SK-N-SH (cell line): Measurements from ENCODE around the gene PIANP. TPM values are rescaled to one million over a fixed set of nuclear protein-coding genes. Genes with fewer than 3 reads are reported as not detected.

Experiments used
- CTCF ChIA-PET: fragments of 300-600, 350-600 bp; formaldehyde crosslinking; extraction: SDS; loops from one replicate; lab custom pipeline; 2021; lab: Yijun Ruan, JAX
- POLR2A ChIA-PET: fragments of 350-600 bp; sonication (Branson Sonifier 250); formaldehyde crosslinking; extraction: SDS; loops from one replicate; lab custom pipeline; 2020; ENCODE audit warnings: antibody characterized with exemption, inconsistent platforms; lab: Yijun Ruan, JAX
- DNase-seq: peaks from one replicate; pipeline ENCODE4 v3.0.0; 2012
- H2AFZ ChIP-seq: fragments of 200-600 bp; sonication (generic); 2 replicates; pipeline ENCODE4 v1.8.1; 2016; ENCODE audit warnings: antibody characterized with exemption, mild to moderate bottlenecking, low read depth
- H3F3A ChIP-seq: fragments of 200-600 bp; sonication (generic); replicated peaks from 2 replicates; pipeline ENCODE3; 2016; ENCODE audit warnings: antibody characterized with exemption, mild to moderate bottlenecking; ENCODE audit not compliant: insufficient read depth
- H3K27ac ChIP-seq, 2 experiments: fragments of 200-500 bp in 1 of 2; fragments of 200-600 bp in 1 of 2; sonication (Bioruptor generic) in 1 of 2; sonication (generic), shearing (Covaris generic) in 1 of 2; 2 replicates each; pipeline versions ENCODE4 v1.5.1 to v1.6.1; 2014 to 2016; ENCODE audit warnings: low read depth in 2 of 2, inconsistent platforms in 1 of 2, low read length in 1 of 2, mild to moderate bottlenecking in 1 of 2, mixed read lengths in 1 of 2
- H3K27me3 ChIP-seq: fragments of 200-600 bp; sonication (generic), shearing (Covaris generic); 2 replicates; pipeline ENCODE4 v1.6.1; 2016; ENCODE audit warnings: mixed run types; ENCODE audit not compliant: insufficient read depth
- H3K36me3 ChIP-seq, 2 experiments: fragments of 200-500 bp in 1 of 2; fragments of 200-600 bp in 1 of 2; sonication (Bioruptor generic) in 1 of 2; sonication (generic) in 1 of 2; replicated peaks in 1 of 2; 2 replicates each; pipeline versions ENCODE3 to v1.5.1; 2014 to 2016; ENCODE audit warnings: low read length in 1 of 2, mild to moderate bottlenecking in 1 of 2; ENCODE audit not compliant: insufficient read depth in 2 of 2, control insufficient read depth in 1 of 2
- H3K4me1 ChIP-seq, 2 experiments: fragments of 200-500 bp in 1 of 2; fragments of 200-600 bp in 1 of 2; sonication (Bioruptor generic) in 1 of 2; sonication (generic), shearing (Covaris generic) in 1 of 2; 2 replicates each; pipeline versions ENCODE4 v1.5.1 to v1.6.1; 2014 to 2016; ENCODE audit warnings: low read depth in 1 of 2, low read length in 1 of 2, mixed run types in 1 of 2; ENCODE audit not compliant: insufficient read depth in 2 of 2, control insufficient read depth in 1 of 2
- H3K4me2 ChIP-seq: fragments of 200-600 bp; sonication (generic), shearing (Covaris generic); 2 replicates; pipeline ENCODE4 v1.6.1; 2017; ENCODE audit warnings: mixed run types
- H3K4me3 ChIP-seq, 2 experiments: fragments of 200-500 bp in 1 of 2; fragments of 200-600 bp in 1 of 2; sonication (Bioruptor generic) in 1 of 2; sonication (generic), shearing (Covaris generic) in 1 of 2; 2 replicates each; pipeline versions ENCODE4 v1.5.1 to v1.8.1; 2014 to 2016; ENCODE audit warnings: low read depth in 2 of 2, inconsistent platforms in 1 of 2, low read length in 1 of 2, mild to moderate bottlenecking in 1 of 2, mixed read lengths in 1 of 2, moderate library complexity in 1 of 2
- H3K79me2 ChIP-seq: fragments of 200-600 bp; sonication (generic); 2 replicates; pipeline ENCODE4 v1.8.1; 2017; ENCODE audit warnings: mild to moderate bottlenecking; ENCODE audit not compliant: insufficient read depth
- H3K9ac ChIP-seq: fragments of 200-600 bp; sonication (generic); 2 replicates; pipeline ENCODE4 v1.6.1; 2017; ENCODE audit warnings: mixed run types
- H3K9me2 ChIP-seq: fragments of 200-600 bp; sonication (generic); 2 replicates; pipeline ENCODE4 v1.6.1; 2017; ENCODE audit warnings: mixed run types
- H3K9me3 ChIP-seq: fragments of 200-600 bp; sonication (generic); 2 replicates; pipeline ENCODE4 v1.6.1; 2017; ENCODE audit warnings: mixed run types, mild to moderate bottlenecking, moderate library complexity
- H4K20me1 ChIP-seq: fragments of 200-600 bp; sonication (generic); 2 replicates; pipeline ENCODE4 v1.6.1; 2017; ENCODE audit warnings: mild to moderate bottlenecking, mixed run types; ENCODE audit not compliant: insufficient read depth
- CTCF ChIP-seq: fragments of 200-600 bp; sonication (generic); IDR thresholded peaks from 2 replicates; pipeline ENCODE4 v1.6.1; 2017; ENCODE audit warnings: antibody characterized with exemption, mild to moderate bottlenecking, moderate library complexity
- ELF1 ChIP-seq: IDR thresholded peaks from 2 replicates; pipeline ENCODE4 v1.4.0; 2012
- EP300 ChIP-seq, 2 experiments: IDR thresholded peaks; 2 replicates each; pipeline versions ENCODE4 v1.4.0 to v1.6.1; 2012; ENCODE audit warnings: borderline replicate concordance in 1 of 2, low read depth in 1 of 2, low read length in 1 of 2
- EZH2phosphoT487 ChIP-seq: fragments of 200-600 bp; sonication (generic); IDR thresholded peaks from 2 replicates; pipeline ENCODE4 v1.6.1; 2017; ENCODE audit warnings: low read depth, mixed run types, mild to moderate bottlenecking, antibody characterized with exemption, moderate library complexity, borderline replicate concordance
- FOSL2 ChIP-seq: IDR thresholded peaks from 2 replicates; pipeline ENCODE4 v1.4.0; 2012; ENCODE audit warnings: low read depth, mild to moderate bottlenecking, moderate library complexity, borderline replicate concordance
- GABPA ChIP-seq: IDR thresholded peaks from 2 replicates; pipeline ENCODE4 v1.4.0; 2012; ENCODE audit warnings: low read depth, mild to moderate bottlenecking
- GATA2 ChIP-seq: sonication (generic); formaldehyde crosslinking; IDR thresholded peaks from 2 replicates; pipeline ENCODE4 v1.5.0; 2020; ENCODE audit warnings: mild to moderate bottlenecking, missing genetic modification reagents
- JUND ChIP-seq: IDR thresholded peaks from 2 replicates; pipeline ENCODE4 v1.4.0; 2012
- MAX ChIP-seq: IDR thresholded peaks from 2 replicates; pipeline ENCODE4 v1.4.0; 2012; ENCODE audit warnings: low read depth
- NFIC ChIP-seq: IDR thresholded peaks from 2 replicates; pipeline ENCODE4 v1.4.0; 2012; ENCODE audit warnings: borderline replicate concordance
- PBX3 ChIP-seq: IDR thresholded peaks from 2 replicates; pipeline ENCODE4; 2012
- RAD21 ChIP-seq: IDR thresholded peaks from 2 replicates; pipeline ENCODE4 v1.6.1; 2012; ENCODE audit warnings: mild to moderate bottlenecking, low read length
- REST ChIP-seq: IDR thresholded peaks from 2 replicates; pipeline ENCODE4 v1.6.1; 2012; ENCODE audit warnings: mild to moderate bottlenecking, low read depth, low read length, moderate library complexity
- RFX5 ChIP-seq: IDR thresholded peaks from 2 replicates; pipeline ENCODE4 v1.6.1; 2012; ENCODE audit warnings: mild to moderate bottlenecking, improper control_type of control experiment, low read length
- SIN3A ChIP-seq: IDR thresholded peaks from 2 replicates; pipeline ENCODE4 v1.6.1; 2012; ENCODE audit warnings: low read depth, mild to moderate bottlenecking, low read length, moderate library complexity, borderline replicate concordance
- TAF1 ChIP-seq: IDR thresholded peaks from 2 replicates; pipeline ENCODE4 v1.6.1; 2012; ENCODE audit warnings: low read depth, mild to moderate bottlenecking, low read length, moderate library complexity, borderline replicate concordance
- TCF12 ChIP-seq: IDR thresholded peaks from 2 replicates; pipeline ENCODE4 v1.4.0; 2012
- TEAD4 ChIP-seq: IDR thresholded peaks from 2 replicates; pipeline ENCODE4 v1.4.0; 2012; ENCODE audit warnings: mild to moderate bottlenecking, borderline replicate concordance; ENCODE audit not compliant: insufficient read depth
- YY1 ChIP-seq: IDR thresholded peaks from 2 replicates; pipeline ENCODE4 v1.4.0; 2012; ENCODE audit warnings: low read depth, mild to moderate bottlenecking
- ZBTB33 ChIP-seq: IDR thresholded peaks from 2 replicates; pipeline ENCODE4 v1.4.0; 2012; ENCODE audit warnings: low read depth, borderline replicate concordance
- WGBS: methylation state at CpG from one replicate; pipeline ENCODE4 v1.1.6; 2017; ENCODE audit warnings: low lambda C conversion rate; 5-methylcytosine and 5-hydroxymethylcytosine counted together
- polyA plus RNA-seq, 3 experiments: library from polyadenylated mRNA; depleted of rRNA; stranded (reverse); fragments of >200 nt; gene quantifications; 2 replicates each; pipeline ENCODE4 v1.2.3, GENCODE V29; 2012
- TF ChIP-seq, protein P1 (sequence below): IDR thresholded peaks from 2 replicates; pipeline ENCODE4 v1.4.0; 2012; ENCODE audit warnings: low read depth, borderline replicate concordance
- TF ChIP-seq, protein P2 (sequence below): fragments of 150-350 bp; IDR thresholded peaks from 2 replicates; pipeline ENCODE4 v1.6.1; 2016; ENCODE audit warnings: mild to moderate bottlenecking, low read depth, low read length

PIANP gene
- polyA plus RNA-seq, 1 of the 3 experiments (the other 2 are of a cell fraction) = 9.9 TPM

DNA sequence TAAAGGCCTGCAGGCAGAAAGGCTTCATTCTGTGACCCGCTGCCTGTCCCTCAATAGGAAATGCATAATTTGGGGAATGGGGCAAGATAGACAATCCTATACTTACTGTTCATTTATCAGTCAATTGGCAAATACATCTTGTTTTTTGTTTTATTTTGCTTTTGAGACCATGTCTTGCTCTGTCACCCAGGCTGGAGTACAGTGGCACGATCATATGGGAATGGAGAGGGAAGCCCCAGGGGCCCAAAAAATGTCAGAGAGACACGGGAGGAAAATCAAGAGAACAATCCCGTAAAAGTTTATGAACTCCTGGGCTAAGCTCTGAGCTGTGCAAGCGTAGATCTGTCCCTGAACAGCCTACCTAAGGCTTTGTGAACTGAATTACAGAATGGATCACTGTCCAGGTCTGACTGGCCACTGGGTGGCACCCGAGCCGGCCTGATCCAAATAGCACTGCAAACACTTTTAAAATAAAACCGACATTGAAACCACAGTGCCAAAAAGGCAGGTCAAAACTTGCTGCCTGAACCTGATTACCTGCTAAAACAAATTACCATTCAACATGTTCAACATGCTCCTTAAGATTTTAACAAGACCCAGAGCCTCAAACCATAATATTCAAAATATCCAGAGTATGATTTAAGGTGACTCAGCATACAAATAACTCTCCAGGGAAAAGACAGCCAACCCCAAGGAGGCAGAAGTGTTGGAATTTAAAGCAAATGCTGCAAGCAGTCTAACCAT lies 35.0 kb upstream of the PIANP start:
- Histone ChIP-seq H4K20me1 (no peaks in the 10 kb centered on the region), H3K4me3 (no peak overlapping the region), H3K27ac (peak overlapping the region; percentile 39 to 50; a peak in 3 of 4 replicates), H3K27me3 (no peaks in the 10 kb centered on the region), H3K36me3 (peaks cover 10 to 17% of the 10 kb centered on the region in 2 experiments), H3K4me2 (no peak overlapping the region), H3K9me3 (no peaks in the 10 kb centered on the region), H3K9me2 (no peaks in the 10 kb centered on the region), H3K79me2 (no peaks in the 10 kb centered on the region), H3F3A (peaks cover 15% of the 10 kb centered on the region), H3K4me1 (peaks cover 0 to 6% of the 10 kb centered on the region in 2 experiments; a peak in 1 of 4 replicates), H2AFZ (peak overlapping the region; percentile 46; the same call in 1 of the 2 replicates), H3K9ac (no peak overlapping the region)
- ChIA-PET POLR2A (no interaction called here), CTCF (interaction anchor here (0.6 to 9.5 kb wide), 11 partner anchors 9 to 104 kb away, joined by 3 to 80 read pairs (median 5); partner anchors contain the start of genes MLF2, P3H3 and PTMS)
- DNase-seq = peak; percentile 76
- 37% methylated on average over 8 of the region's 8 CpGs for WGBS
- TF ChIP-seq GATA2 (CRISPR knock-in tag) (no peak), ELF1 (no peak), RAD21 (peak; percentile 84), JUND (peak; percentile 25; the same call in 1 of the 2 replicates), TEAD4 (no peak), SIN3A (no peak), EP300 (IDR thresholded peaks at IDR 0.05; ENCODE audit: borderline replicate concordance in 1 of 2, low read depth in 1 of 2, low read length in 1 of 2) (no peak), TAF1 (no peak), EZH2phosphoT487 (no peak), PBX3 (no peak), TCF12 (no peak), MAX (no peak; the same call in 1 of the 2 replicates), NFIC (no peak), RFX5 (no peak), YY1 (no peak), GABPA (no peak), ZBTB33 (no peak), CTCF (peak; percentile 81), FOSL2 (no peak), REST (no peak)
- TF ChIP-seq, protein P1, sequence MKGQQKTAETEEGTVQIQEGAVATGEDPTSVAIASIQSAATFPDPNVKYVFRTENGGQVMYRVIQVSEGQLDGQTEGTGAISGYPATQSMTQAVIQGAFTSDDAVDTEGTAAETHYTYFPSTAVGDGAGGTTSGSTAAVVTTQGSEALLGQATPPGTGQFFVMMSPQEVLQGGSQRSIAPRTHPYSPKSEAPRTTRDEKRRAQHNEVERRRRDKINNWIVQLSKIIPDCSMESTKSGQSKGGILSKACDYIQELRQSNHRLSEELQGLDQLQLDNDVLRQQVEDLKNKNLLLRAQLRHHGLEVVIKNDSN = no peak
- TF ChIP-seq, protein P2, sequence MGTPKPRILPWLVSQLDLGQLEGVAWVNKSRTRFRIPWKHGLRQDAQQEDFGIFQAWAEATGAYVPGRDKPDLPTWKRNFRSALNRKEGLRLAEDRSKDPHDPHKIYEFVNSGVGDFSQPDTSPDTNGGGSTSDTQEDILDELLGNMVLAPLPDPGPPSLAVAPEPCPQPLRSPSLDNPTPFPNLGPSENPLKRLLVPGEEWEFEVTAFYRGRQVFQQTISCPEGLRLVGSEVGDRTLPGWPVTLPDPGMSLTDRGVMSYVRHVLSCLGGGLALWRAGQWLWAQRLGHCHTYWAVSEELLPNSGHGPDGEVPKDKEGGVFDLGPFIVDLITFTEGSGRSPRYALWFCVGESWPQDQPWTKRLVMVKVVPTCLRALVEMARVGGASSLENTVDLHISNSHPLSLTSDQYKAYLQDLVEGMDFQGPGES = no peak
